ENCODE results near the gene SCAMP2. TPM values are rescaled to one million over a fixed set of nuclear protein-coding genes. Genes with fewer than 3 reads are reported as not detected.
A peak's percentile ranks its signal among the peaks of the same experiment; 100 is the strongest.

The SCAMP2 gene
- total RNA-seq, 1 donor from 2014 or later: 35.6 TPM

GRCh38 chr15:74823324-74823723 lies 49.8 kb downstream of the SCAMP2 start:
- Mint-ChIP-seq H3K4me1 (ENCODE audit: low read depth, unreplicated experiment) (peaks cover 48% of the 10 kb centered on the region), H3K27me3 (ENCODE audit: unreplicated experiment) (peaks cover 5% of the 10 kb centered on the region), H3K36me3 (ENCODE audit: unreplicated experiment) (no peaks in the 10 kb centered on the region), H3K27ac (ENCODE audit: unreplicated experiment) (no peak overlapping the region), H3K4me3 (ENCODE audit: unreplicated experiment) (no peak overlapping the region), H3K9me3 (ENCODE audit: unreplicated experiment) (peaks cover 4% of the 10 kb centered on the region)
- DNase-seq: no peak
- TF ChIP-seq CTCF (IDR thresholded peaks at IDR 0.05; ENCODE audit: partially characterized antibody, unreplicated experiment): no peak

- Mint-ChIP-seq H3K36me3 (ENCODE audit: unreplicated experiment) (no peaks in the 10 kb centered on the region), H3K4me3 (ENCODE audit: unreplicated experiment) (no peak overlapping the region), H3K27me3 (ENCODE audit: unreplicated experiment) (peaks cover 5% of the 10 kb centered on the region), H3K4me1 (ENCODE audit: low read depth, unreplicated experiment) (peaks cover 47% of the 10 kb centered on the region), H3K27ac (ENCODE audit: unreplicated experiment) (no peak overlapping the region), H3K9me3 (ENCODE audit: unreplicated experiment) (peaks cover 4% of the 10 kb centered on the region)
- TF ChIP-seq CTCF (IDR thresholded peaks at IDR 0.05; ENCODE audit: partially characterized antibody, unreplicated experiment): no peak
- no peak for DNase-seq
Measured at GRCh38 chr15:74822233-74822632, 50.9 kb downstream of the SCAMP2 start.

- TF ChIP-seq CTCF (IDR thresholded peaks at IDR 0.05; ENCODE audit: partially characterized antibody, unreplicated experiment): no peak
- Mint-ChIP-seq H3K27ac (ENCODE audit: unreplicated experiment) (no peak overlapping the region), H3K36me3 (ENCODE audit: unreplicated experiment) (no peaks in the 10 kb centered on the region), H3K4me1 (ENCODE audit: low read depth, unreplicated experiment) (peaks cover 51% of the 10 kb centered on the region), H3K4me3 (ENCODE audit: unreplicated experiment) (peak overlapping the region; percentile 46), H3K27me3 (ENCODE audit: unreplicated experiment) (peaks cover 9% of the 10 kb centered on the region), H3K9me3 (ENCODE audit: unreplicated experiment) (peaks cover 5% of the 10 kb centered on the region)
- no peak for DNase-seq
Measured at GRCh38 chr15:74821790-74822158, 51.4 kb downstream of the SCAMP2 start.

- Mint-ChIP-seq H3K27ac (ENCODE audit: unreplicated experiment) (peak overlapping the region; percentile 83), H3K4me1 (ENCODE audit: low read depth, unreplicated experiment) (peaks cover 51% of the 10 kb centered on the region), H3K4me3 (ENCODE audit: unreplicated experiment) (peak overlapping the region; percentile 46), H3K36me3 (ENCODE audit: unreplicated experiment) (no peaks in the 10 kb centered on the region), H3K27me3 (ENCODE audit: unreplicated experiment) (peaks cover 10% of the 10 kb centered on the region), H3K9me3 (ENCODE audit: unreplicated experiment) (peaks cover 5% of the 10 kb centered on the region)
- TF ChIP-seq CTCF (IDR thresholded peaks at IDR 0.05; ENCODE audit: partially characterized antibody, unreplicated experiment): no peak
- peak; percentile 60 for DNase-seq
Measured at GRCh38 chr15:74821091-74821789, 51.9 kb downstream of the SCAMP2 start.

DNA sequence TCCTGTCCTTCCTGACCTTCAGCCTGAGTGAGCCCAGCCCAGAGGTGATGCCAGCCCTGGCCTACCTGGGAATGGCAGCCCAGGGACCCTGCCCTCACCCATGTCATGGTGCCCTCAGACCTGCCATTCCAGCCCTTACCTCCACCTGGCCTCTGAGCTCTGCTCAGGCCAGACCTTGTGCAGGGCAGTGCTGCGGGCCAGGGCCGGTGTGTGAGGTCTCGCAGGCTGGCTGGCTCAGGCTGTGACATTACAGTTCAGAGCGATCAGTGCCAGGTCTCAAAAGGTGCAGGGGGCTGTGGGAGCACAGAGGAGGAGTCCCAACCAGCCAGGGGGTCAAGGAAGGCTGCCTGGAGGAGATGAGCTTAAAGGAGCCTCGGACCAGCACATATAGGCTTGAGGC lies 53.1 kb downstream of the SCAMP2 start:
- no peak overlapping the region for H3K27ac Mint-ChIP-seq (ENCODE audit: unreplicated experiment)
- H3K36me3 Mint-ChIP-seq (ENCODE audit: unreplicated experiment): no peaks in the 10 kb centered on the region
- peaks cover 8% of the 10 kb centered on the region for H3K27me3 Mint-ChIP-seq (ENCODE audit: unreplicated experiment)
- no peak for TF ChIP-seq CTCF (IDR thresholded peaks at IDR 0.05; ENCODE audit: partially characterized antibody, unreplicated experiment)
- peaks cover 45% of the 10 kb centered on the region for H3K4me1 Mint-ChIP-seq (ENCODE audit: low read depth, unreplicated experiment)
- peak overlapping the region; percentile 63 for H3K4me3 Mint-ChIP-seq (ENCODE audit: unreplicated experiment)
- DNase-seq: no peak
- peaks cover 4% of the 10 kb centered on the region for H3K9me3 Mint-ChIP-seq (ENCODE audit: unreplicated experiment)

Measured in glutamatergic neuron (in vitro differentiated cells).